ENCODE data around the gene TLR5.
A peak's percentile ranks its signal among the peaks of the same experiment; 100 is the strongest.

Gene TLR5

DNA sequence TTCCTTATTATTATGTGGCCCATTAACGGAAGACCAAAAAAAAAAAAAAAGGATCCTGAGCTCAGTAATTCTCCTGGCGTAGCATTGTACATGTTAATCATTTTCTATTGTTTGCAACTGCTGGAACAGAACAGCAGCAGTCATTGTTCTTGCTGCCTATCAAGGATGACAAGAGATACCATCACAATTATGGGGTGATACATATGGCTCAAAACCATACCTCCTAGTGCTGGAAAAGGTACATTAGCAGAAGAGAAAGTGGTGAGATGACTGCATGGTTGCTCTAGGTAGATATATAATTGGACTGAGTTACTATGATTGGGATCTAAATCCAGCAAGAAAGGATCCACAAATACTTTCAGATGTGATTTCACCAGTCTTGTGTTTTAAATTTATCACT, 13.3 kb upstream of the TLR5 start:
- Mint-ChIP-seq H3K27me3 (peaks cover 43% of the 10 kb centered on the region), H3K4me3 (no peak overlapping the region), H3K36me3 (no peaks in the 10 kb centered on the region), H3K9me3 (no peaks in the 10 kb centered on the region), H3K27ac (no peak overlapping the region), H3K4me1 (peaks cover 8% of the 10 kb centered on the region)
- no peak for ATAC-seq

- Mint-ChIP-seq H3K4me3 (no peak overlapping the region), H3K27ac (no peak overlapping the region), H3K36me3 (no peaks in the 10 kb centered on the region), H3K9me3 (no peaks in the 10 kb centered on the region), H3K4me1 (peaks cover 8% of the 10 kb centered on the region), H3K27me3 (peaks cover 43% of the 10 kb centered on the region)
- no peak for ATAC-seq
Observed at GRCh38 chr1:223155153-223155552, 12.1 kb upstream of the TLR5 start.

DNA sequence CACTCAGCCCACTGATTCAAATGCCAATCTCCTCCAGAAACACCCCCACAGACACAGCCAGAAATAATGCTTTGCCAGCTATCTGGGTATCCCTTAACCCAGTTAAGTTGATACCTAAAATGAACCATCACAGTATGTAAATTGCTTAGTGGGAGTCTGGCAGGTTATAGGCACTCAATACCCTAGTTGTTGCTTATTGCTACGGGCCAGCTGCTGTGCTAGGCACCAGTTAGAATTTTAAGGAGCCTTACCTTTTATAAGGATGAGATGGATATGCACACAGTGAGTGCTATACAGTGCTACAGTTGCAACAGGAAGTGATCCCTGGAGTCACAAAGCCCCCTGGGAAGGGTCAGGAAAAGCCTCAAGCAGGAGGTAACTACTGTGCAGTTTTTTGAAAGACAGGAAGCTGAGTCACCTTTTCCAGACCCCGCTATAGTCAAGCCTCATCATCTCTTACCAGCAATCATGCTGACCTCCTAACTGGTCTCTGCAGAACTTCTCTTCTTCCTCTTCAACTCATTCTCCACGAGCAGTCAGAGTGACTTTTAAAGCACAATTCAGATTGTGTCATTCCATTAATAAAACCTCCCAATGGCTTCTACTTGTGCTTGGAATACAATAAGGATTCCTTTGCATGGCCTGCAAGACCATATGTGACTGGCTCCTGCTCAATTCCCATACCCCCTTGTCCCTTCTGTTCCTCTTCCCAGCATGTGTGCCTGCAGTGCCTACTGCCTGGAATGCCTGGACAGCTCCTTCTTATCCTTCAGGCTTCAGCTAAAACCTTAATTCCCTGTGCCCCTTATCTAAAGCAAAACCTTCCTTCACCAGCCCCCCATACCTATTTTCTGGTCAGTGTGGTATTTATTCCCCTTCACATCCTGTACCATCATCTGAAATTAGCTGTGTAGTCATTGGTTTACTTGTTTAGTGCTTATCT, 10.4 kb upstream of the TLR5 start:
- Mint-ChIP-seq H3K36me3 (no peaks in the 10 kb centered on the region), H3K4me1 (peaks cover 8% of the 10 kb centered on the region), H3K27me3 (peaks cover 33% of the 10 kb centered on the region), H3K4me3 (no peak overlapping the region), H3K9me3 (no peaks in the 10 kb centered on the region), H3K27ac (no peak overlapping the region)
- peak; percentile 39 for ATAC-seq

GRCh38 chr1:223152399-223152798, 9.4 kb upstream of the TLR5 start:
- Mint-ChIP-seq H3K27ac (no peak overlapping the region), H3K27me3 (peaks cover 35% of the 10 kb centered on the region), H3K9me3 (peaks cover 6% of the 10 kb centered on the region), H3K36me3 (no peaks in the 10 kb centered on the region), H3K4me3 (no peak overlapping the region), H3K4me1 (peaks cover 8% of the 10 kb centered on the region)
- no peak for ATAC-seq

DNA sequence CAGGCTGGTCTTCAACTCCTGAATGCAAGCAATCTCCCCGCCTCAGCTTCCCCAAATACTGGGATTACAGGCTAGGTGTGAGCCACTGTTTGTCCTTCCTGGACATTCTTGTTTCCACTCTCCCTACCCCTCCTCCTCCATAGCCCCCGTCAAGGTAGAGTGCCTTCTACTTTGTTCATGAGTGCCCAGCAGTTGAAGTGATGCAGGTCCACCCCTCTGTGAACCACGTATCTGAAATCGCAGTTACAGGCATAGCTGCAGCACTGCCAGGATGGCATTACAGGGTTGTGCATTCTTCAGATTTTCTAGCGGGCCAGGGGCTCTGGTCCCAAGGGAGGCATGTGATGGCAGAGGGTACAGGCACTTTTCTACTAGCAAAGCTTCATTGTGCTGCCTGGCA, 7.4 kb upstream of the TLR5 start:
- Mint-ChIP-seq H3K9me3 (peaks cover 12% of the 10 kb centered on the region), H3K36me3 (peaks cover 5% of the 10 kb centered on the region), H3K4me1 (peaks cover 8% of the 10 kb centered on the region), H3K27me3 (peaks cover 54% of the 10 kb centered on the region), H3K27ac (no peak overlapping the region), H3K4me3 (no peak overlapping the region)
- ATAC-seq = no peak

- no peak for ATAC-seq
- Mint-ChIP-seq H3K9me3 (peaks cover 12% of the 10 kb centered on the region), H3K36me3 (peaks cover 5% of the 10 kb centered on the region), H3K27ac (no peak overlapping the region), H3K4me3 (no peak overlapping the region), H3K4me1 (peaks cover 15% of the 10 kb centered on the region), H3K27me3 (peaks cover 57% of the 10 kb centered on the region)
Observed at GRCh38 chr1:223147873-223148272, 4.8 kb upstream of the TLR5 start.

GRCh38 chr1:223147409-223147808, 4.4 kb upstream of the TLR5 start:
- H3K27me3 Mint-ChIP-seq = peaks cover 57% of the 10 kb centered on the region
- H3K27ac Mint-ChIP-seq = no peak overlapping the region
- H3K4me1 Mint-ChIP-seq = peaks cover 15% of the 10 kb centered on the region
- peaks cover 5% of the 10 kb centered on the region for H3K36me3 Mint-ChIP-seq
- H3K9me3 Mint-ChIP-seq = peaks cover 12% of the 10 kb centered on the region
- no peak for ATAC-seq
- H3K4me3 Mint-ChIP-seq = no peak overlapping the region

GRCh38 chr1:223146745-223147144, 3.7 kb upstream of the TLR5 start:
- Mint-ChIP-seq H3K9me3 (peaks cover 12% of the 10 kb centered on the region), H3K4me3 (no peak overlapping the region), H3K4me1 (peaks cover 15% of the 10 kb centered on the region), H3K36me3 (peaks cover 5% of the 10 kb centered on the region), H3K27me3 (peaks cover 55% of the 10 kb centered on the region), H3K27ac (no peak overlapping the region)
- no peak for ATAC-seq

DNA sequence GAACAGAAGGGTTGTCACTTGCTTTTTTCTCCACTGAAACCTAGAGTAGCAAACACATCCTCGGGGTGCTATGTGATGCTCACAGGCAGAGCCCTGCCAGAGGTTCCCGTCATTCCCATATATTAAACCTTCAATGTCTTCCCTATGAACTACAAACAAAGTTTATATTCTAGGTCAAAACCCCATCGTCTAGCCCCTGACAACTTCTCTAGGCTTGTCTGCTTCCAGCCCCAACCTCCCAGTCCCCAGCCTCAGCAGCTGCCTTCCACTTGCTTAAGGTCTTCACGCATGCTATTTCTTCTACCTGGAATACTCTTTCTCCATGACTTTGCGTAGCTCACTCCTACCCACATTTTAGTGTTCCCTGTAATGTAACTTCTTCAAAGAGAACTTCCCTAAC, 1.9 kb upstream of the TLR5 start:
- no peak overlapping the region for H3K4me3 Mint-ChIP-seq
- H3K9me3 Mint-ChIP-seq = peaks cover 12% of the 10 kb centered on the region
- no peak overlapping the region for H3K27ac Mint-ChIP-seq
- peaks cover 5% of the 10 kb centered on the region for H3K36me3 Mint-ChIP-seq
- peaks cover 36% of the 10 kb centered on the region for H3K27me3 Mint-ChIP-seq
- H3K4me1 Mint-ChIP-seq = peaks cover 15% of the 10 kb centered on the region
- ATAC-seq = no peak

- H3K4me1 Mint-ChIP-seq = peaks cover 15% of the 10 kb centered on the region
- no peak for ATAC-seq
- H3K27me3 Mint-ChIP-seq = peaks cover 32% of the 10 kb centered on the region
- H3K9me3 Mint-ChIP-seq = peaks cover 12% of the 10 kb centered on the region
- peaks cover 5% of the 10 kb centered on the region for H3K36me3 Mint-ChIP-seq
- H3K4me3 Mint-ChIP-seq = no peak overlapping the region
- no peak overlapping the region for H3K27ac Mint-ChIP-seq
Observed at GRCh38 chr1:223144431-223144830, 1.4 kb upstream of the TLR5 start.

DNA sequence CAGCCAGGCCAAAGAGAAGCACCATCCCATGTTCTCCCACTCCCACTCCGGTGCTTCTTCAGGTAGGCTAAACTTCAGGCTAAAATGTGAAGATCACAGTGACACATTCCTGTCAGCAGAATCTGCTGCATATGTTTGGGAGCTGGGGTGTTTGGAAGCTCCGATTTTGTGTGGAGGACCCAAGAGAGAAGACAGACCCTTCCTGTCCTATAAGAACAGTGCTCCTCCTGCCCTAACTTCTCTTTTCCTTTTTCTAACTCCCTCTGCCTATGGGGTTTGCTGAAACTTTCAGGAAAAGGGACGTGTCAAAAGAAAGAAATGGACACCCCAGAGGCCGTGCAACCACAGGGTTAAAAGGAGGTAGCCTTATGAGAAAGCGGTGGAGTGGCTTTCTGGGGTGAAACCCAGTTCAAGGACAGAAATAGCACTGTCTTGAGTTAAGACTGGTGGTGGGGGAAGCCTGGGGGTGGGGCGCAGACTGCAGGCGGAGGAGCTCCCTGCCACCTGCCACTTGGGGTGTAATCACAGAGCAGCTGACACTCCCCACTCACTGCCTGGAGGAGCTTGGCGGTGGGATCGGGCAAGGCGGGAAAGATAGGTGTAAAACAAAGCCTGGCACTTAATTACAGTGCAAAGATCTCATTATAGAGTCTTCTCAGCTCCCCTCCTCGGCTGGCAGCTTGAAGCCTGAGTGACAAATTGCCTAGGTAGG, 645 bp upstream of the TLR5 start:
- H3K27ac Mint-ChIP-seq = peak overlapping the region; percentile 63
- peaks cover 15% of the 10 kb centered on the region for H3K4me1 Mint-ChIP-seq
- ATAC-seq = no peak
- peak overlapping the region; percentile 75 for H3K4me3 Mint-ChIP-seq
- peaks cover 12% of the 10 kb centered on the region for H3K9me3 Mint-ChIP-seq
- peaks cover 5% of the 10 kb centered on the region for H3K36me3 Mint-ChIP-seq
- H3K27me3 Mint-ChIP-seq = peaks cover 38% of the 10 kb centered on the region

DNA sequence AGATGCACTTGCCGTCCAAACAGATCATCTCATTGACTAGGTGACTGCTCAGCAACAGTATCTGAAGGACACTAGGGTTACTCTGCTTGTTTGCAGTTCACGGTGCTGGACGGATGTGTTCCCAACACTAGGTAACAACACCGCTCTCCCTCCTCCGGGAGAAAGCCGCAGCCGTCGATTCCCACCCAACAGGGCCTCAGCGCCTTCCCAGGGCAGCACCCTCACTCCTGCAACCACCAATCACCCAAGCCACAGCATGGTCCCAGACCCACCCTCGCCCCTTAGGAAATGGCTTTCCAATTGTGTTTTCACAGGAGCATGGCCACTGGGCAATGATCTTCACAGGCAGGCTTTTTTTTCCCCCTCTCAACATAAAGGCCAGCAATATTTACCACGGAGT, 779 bp downstream of the TLR5 start:
- peaks cover 35% of the 10 kb centered on the region for H3K27me3 Mint-ChIP-seq
- H3K27ac Mint-ChIP-seq = no peak overlapping the region
- no peak for ATAC-seq
- H3K4me3 Mint-ChIP-seq = no peak overlapping the region
- H3K9me3 Mint-ChIP-seq = peaks cover 6% of the 10 kb centered on the region
- H3K4me1 Mint-ChIP-seq = peaks cover 15% of the 10 kb centered on the region
- peaks cover 5% of the 10 kb centered on the region for H3K36me3 Mint-ChIP-seq

GRCh38 chr1:223140611-223141405, 2.2 kb downstream of the TLR5 start:
- ATAC-seq = no peak
- Mint-ChIP-seq H3K4me3 (no peak overlapping the region), H3K27me3 (peaks cover 28% of the 10 kb centered on the region), H3K4me1 (peaks cover 15% of the 10 kb centered on the region), H3K9me3 (no peaks in the 10 kb centered on the region), H3K27ac (no peak overlapping the region), H3K36me3 (no peaks in the 10 kb centered on the region)

GRCh38 chr1:223137455-223138085, 5.5 kb downstream of the TLR5 start:
- Mint-ChIP-seq H3K9me3 (no peaks in the 10 kb centered on the region), H3K27me3 (peaks cover 45% of the 10 kb centered on the region), H3K4me3 (no peak overlapping the region), H3K4me1 (peaks cover 9% of the 10 kb centered on the region), H3K36me3 (no peaks in the 10 kb centered on the region), H3K27ac (no peak overlapping the region)
- no peak for ATAC-seq

DNA sequence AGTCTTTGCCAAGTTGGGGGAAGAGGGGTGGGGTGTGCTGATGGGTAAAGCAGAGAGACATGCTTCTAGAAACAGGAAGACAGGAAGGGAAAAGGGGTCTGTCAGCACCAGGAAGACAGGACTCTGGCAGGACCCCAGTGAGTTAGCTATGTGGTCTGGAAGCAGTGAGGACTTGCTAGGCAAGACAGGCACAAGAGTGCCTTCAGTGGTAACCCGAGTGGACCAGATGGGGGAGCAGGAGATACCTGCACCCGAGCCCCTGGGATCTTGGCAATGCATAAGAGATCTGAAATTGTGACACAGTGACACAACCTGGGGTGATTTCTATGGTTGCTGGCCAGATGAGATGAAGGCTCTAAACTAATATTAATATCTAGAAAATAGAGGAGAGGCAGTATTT, 7.0 kb downstream of the TLR5 start:
- Mint-ChIP-seq H3K4me3 (no peak overlapping the region), H3K9me3 (no peaks in the 10 kb centered on the region), H3K36me3 (no peaks in the 10 kb centered on the region), H3K27me3 (peaks cover 54% of the 10 kb centered on the region), H3K27ac (no peak overlapping the region), H3K4me1 (peaks cover 9% of the 10 kb centered on the region)
- ATAC-seq = no peak
